GM18505 (cell line): ENCODE data around the gene MAP3K5.

ENCODE experiments used
- ATAC-seq: cut with Tn5 transposase; IDR thresholded peaks from one replicate; pipeline ENCODE4 v1.9.1; 2021; ENCODE audit not compliant: unreplicated experiment
- POLR2A ChIP-seq: IDR thresholded peaks from 4 replicates; pipeline ENCODE4 v1.6.1; 2011; ENCODE audit warnings: borderline replicate concordance; ENCODE audit not compliant: insufficient read depth, insufficient read length; ENCODE audit errors: extremely low read depth

Gene MAP3K5

GRCh38 chr6:136563386-136564152 lies 228.7 kb downstream of the MAP3K5 start:
- TF ChIP-seq POLR2A, result no peak
- ATAC-seq, result no peak

DNA sequence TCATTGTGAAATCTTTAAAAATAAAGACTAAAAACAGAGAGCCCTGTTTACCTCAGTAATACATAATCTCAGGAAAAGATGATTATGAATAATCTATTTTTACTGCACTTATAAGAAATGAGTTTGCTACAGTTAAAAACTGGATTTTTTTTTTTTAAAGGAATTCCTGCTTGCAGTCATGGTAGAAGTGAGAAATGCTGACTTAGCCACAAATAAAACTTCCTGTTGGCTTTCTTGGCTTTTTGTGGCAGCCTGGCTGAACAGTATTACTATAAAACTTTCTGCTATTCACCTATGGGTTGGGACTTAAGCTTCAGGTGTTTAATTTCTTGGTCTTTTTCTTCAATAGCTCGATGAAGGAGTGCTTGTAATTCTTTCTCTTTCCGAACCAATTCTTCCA lies 230.1 kb downstream of the MAP3K5 start:
- TF ChIP-seq POLR2A, result no peak

GRCh38 chr6:136553166-136553787 lies 239.0 kb downstream of the MAP3K5 start:
- no peak for ATAC-seq
- TF ChIP-seq POLR2A, result no peak

More for the DNA sequence above, 230.1 kb downstream of the MAP3K5 start:
- no peak for ATAC-seq

DNA sequence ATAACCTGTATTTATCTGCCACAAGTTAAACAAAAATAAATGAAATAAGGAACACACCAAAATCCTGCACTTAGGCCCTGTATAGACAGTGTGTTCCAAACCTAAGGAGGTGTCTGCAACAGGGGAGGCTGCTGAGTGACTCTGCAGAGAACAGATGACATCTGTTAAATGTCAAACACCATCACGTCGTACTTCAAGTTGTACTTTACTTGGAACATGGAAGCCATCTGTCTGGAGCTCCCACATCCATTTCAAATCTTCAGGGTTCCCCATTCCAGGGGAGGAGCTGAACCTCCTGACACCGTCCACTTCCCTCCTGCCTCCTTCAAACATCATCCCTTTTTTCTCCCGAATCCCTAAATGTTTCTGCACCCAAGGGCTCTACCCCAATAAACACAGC lies 240.2 kb downstream of the MAP3K5 start:
- ATAC-seq, result no peak
- no peak for TF ChIP-seq POLR2A

DNA sequence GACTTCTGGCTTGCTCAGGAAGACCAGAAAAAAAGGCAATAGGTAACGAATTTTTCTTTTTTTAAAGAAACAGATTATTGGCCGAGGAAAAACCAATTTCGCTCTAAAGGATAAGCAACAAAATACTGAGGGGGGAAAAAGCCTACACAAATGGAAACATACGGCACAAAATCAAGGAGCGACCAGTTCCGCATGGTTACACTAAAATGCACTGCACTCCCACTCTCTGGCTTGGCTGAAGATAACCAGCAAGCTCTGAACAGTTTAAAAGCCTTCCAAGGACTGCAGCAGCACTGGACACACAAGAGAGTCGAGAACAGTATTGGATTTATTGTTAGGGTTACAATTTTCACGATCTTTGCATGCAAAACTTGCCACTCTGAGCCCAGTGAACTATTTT lies 241.2 kb downstream of the MAP3K5 start:
- no peak for TF ChIP-seq POLR2A
- ATAC-seq, result no peak

DNA sequence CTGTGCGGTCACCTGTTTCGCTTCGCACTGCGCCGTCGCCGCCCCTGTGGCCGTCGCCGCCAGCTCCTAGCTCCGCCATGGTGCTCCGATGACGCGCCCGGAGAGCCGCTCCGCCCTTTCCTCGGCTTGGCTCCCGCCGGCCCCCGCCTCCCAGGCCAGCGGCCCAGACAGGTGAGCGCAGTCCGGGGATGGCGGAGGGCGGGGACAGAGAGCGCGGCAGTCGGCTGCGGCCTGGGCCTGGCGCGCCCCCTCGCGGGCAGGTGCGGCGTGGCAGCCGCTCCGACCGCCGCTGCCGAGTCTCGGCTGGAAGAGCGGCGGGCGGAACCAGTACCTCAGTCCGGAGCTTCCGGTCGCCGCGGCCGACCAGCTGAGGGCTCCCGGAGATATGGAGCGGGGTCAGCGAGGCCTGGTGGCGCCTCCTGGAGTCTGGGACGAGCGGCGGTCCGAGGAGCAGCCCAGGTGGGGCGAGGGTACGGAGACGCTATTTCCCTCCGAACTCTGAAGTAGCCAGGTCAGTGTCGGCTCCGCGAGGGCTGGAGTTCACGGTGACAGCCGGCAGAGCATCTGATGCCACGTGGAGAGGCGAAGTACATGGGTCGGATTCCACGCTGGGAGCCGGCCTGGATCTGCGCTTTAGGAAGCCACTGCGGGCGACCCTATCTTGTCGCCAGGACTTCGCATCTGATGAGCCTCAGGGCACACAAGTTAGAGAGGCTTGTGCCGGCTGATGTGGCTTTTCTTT lies 241.8 kb downstream of the MAP3K5 start, which contains the start of gene MAP7:
MAP7 (minus strand) TSS at position 93 of the 742 bp plus-strand sequence; CDS start at position 79, 14 bp downstream.
- peak; percentile 74 for ATAC-seq
- no peak for TF ChIP-seq POLR2A

GRCh38 chr6:136550045-136550329 lies 242.3 kb downstream of the MAP3K5 start:
- TF ChIP-seq POLR2A, result no peak
- ATAC-seq, result peak; percentile 72

GRCh38 chr6:136549300-136550044 lies 242.8 kb downstream of the MAP3K5 start:
- ATAC-seq, result no peak
- TF ChIP-seq POLR2A, result no peak

- TF ChIP-seq POLR2A, result no peak
- no peak for ATAC-seq
These were observed 243.5 kb downstream of the MAP3K5 start for GRCh38 chr6:136548582-136549299.

- TF ChIP-seq POLR2A, result no peak
- ATAC-seq, result no peak
These were observed 244.4 kb downstream of the MAP3K5 start for GRCh38 chr6:136547871-136548270.

DNA sequence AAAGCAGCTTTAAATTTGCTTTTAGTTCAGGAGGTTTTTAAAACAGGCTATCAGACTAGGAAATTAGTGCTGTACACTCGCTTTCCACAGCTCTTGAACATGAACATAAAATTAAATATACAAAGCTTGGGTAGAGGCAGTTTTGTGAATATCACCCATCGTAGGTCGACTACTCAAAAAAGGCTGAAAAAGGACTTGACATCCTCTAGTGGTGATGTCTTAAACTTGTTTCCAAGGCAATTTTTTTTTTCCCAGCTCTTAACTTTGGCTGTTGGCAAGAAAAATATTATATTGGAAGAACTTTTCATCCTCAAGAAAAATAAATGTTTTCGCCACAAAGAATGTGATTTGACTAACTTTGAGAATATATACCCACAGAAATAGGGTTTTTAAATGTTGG lies 244.9 kb downstream of the MAP3K5 start:
- TF ChIP-seq POLR2A, result no peak
- ATAC-seq, result no peak

- ATAC-seq, result no peak
- TF ChIP-seq POLR2A, result no peak
These were observed 245.9 kb downstream of the MAP3K5 start for GRCh38 chr6:136546331-136546730.
